ENCODE results near the gene PYROXD2.

PYROXD2 gene

GRCh38 chr10:98407017-98407743 is 7.8 kb downstream of the PYROXD2 start:
- Histone ChIP-seq H4K20me1 (ENCODE audit: insufficient read depth, low read length) (no peaks in the 10 kb centered on the region; the same call in none of the 2 replicates), H3K4me1 (ENCODE audit: insufficient read depth, low read length) (no peaks in the 10 kb centered on the region), H3K4me3 (ENCODE audit: low read depth in 1 of 2, low read length in 2 of 2) (no peak overlapping the region), H3K9ac (ENCODE audit: low read depth, low read length) (no peak overlapping the region), H3K9me3 (ENCODE audit: insufficient read depth, low read length, severe bottlenecking) (no peaks in the 10 kb centered on the region), H3K27me3 (ENCODE audit: insufficient read depth, low read length, poor library complexity) (no peaks in the 10 kb centered on the region), H3K79me2 (ENCODE audit: insufficient read depth, low read length) (no peaks in the 10 kb centered on the region), H3K4me2 (ENCODE audit: insufficient read depth, low read length) (no peak overlapping the region), H2AFZ (ENCODE audit: low read depth, low read length) (no peak overlapping the region), H3K27ac (ENCODE audit: low read length) (no peak overlapping the region), H3K36me3 (ENCODE audit: insufficient read depth, low read length) (no peaks in the 10 kb centered on the region)
- ATAC-seq (ENCODE audit: insufficient read depth, low read depth), result no peak
- DNase-seq, result no peak
- TF ChIP-seq CTCF (IDR thresholded peaks at IDR 0.05; ENCODE audit: borderline replicate concordance, extremely low read depth, low read length, poor library complexity, severe bottlenecking), result no peak
- TF ChIP-seq EZH2 (IDR thresholded peaks at IDR 0.05; ENCODE audit: borderline replicate concordance, low read depth, low read length, severe bottlenecking), result no peak

DNA sequence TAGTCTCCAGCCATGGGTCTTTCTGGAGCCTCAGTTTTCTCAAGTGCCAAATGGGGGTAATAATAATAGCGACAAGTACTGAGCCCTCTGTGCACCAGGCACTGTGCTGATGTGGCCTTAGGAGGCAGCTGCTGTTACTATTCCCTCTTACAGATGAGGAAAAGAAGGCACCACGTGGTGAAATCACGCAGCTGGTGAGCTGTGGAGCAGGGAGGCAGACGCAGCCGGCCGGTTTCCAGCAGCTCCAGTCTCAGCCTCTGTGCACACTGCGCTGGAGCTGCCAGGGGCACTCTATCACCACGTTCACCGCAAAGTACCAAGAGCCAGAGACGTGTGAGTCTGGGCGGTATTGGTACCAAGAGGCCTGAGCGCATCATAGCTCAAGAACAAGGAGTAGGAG is 9.6 kb downstream of the PYROXD2 start:
- H3K79me2 ChIP-seq (ENCODE audit: insufficient read depth, low read length), result no peaks in the 10 kb centered on the region
- no peak overlapping the region for H3K4me2 ChIP-seq (ENCODE audit: insufficient read depth, low read length)
- no peaks in the 10 kb centered on the region for H3K9me3 ChIP-seq (ENCODE audit: insufficient read depth, low read length, severe bottlenecking)
- no peak overlapping the region for H3K27ac ChIP-seq (ENCODE audit: low read length)
- H2AFZ ChIP-seq (ENCODE audit: low read depth, low read length), result no peak overlapping the region
- TF ChIP-seq CTCF (IDR thresholded peaks at IDR 0.05; ENCODE audit: borderline replicate concordance, extremely low read depth, low read length, poor library complexity, severe bottlenecking) (no peak), EZH2 (IDR thresholded peaks at IDR 0.05; ENCODE audit: borderline replicate concordance, low read depth, low read length, severe bottlenecking) (no peak)
- DNase-seq, result no peak
- no peaks in the 10 kb centered on the region for H3K36me3 ChIP-seq (ENCODE audit: insufficient read depth, low read length)
- no peak overlapping the region for H3K9ac ChIP-seq (ENCODE audit: low read depth, low read length)
- no peak overlapping the region for H3K4me3 ChIP-seq (ENCODE audit: low read depth in 1 of 2, low read length in 2 of 2)
- H4K20me1 ChIP-seq (ENCODE audit: insufficient read depth, low read length), result no peaks in the 10 kb centered on the region; the same call in 1 of the 2 replicates
- no peak for ATAC-seq (ENCODE audit: insufficient read depth, low read depth)
- no peaks in the 10 kb centered on the region for H3K4me1 ChIP-seq (ENCODE audit: insufficient read depth, low read length)
- no peaks in the 10 kb centered on the region for H3K27me3 ChIP-seq (ENCODE audit: insufficient read depth, low read length, poor library complexity)

DNA sequence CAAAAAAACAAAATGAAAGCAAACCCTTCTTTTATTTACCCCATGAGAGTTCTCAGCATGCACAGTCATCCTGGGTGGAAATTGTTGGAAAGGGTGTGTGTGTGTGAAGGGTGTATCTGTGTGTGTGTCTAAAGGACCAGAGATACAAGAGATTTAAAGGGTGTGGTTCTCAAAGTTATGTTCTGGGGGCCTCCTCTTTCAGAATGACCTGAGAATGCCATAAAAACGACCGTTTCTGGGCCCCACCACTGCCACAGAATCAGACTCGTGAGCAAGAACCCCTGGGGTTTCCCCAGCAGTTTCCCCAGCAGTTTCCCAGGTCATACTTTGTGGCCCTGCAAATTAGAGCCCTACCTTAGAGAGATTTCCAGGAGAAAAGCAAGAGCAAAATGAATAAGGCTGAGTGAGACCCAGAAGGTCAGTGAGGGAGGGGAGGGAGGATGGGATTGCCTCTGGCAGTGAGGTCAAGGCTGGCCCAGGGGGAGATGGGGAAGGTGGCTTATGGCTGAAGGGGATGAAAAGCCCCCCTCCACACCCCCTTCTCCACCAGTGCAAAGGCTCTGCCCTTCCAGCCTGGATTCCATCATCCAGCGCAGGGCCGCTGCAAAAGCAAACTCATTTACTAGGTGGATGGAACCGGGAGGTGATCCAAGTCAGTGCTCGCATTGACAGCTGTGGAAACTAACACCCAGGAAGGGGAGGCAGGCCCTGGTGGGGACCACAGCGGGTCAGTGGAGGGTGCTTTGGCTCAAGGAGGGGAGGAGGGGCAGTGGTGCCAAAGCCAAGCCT is 10.2 kb downstream of the PYROXD2 start:
- no peak overlapping the region for H3K4me2 ChIP-seq (ENCODE audit: insufficient read depth, low read length)
- H2AFZ ChIP-seq (ENCODE audit: low read depth, low read length), result no peak overlapping the region
- ATAC-seq (ENCODE audit: insufficient read depth, low read depth), result no peak
- H4K20me1 ChIP-seq (ENCODE audit: insufficient read depth, low read length), result no peaks in the 10 kb centered on the region; the same call in 1 of the 2 replicates
- H3K9me3 ChIP-seq (ENCODE audit: insufficient read depth, low read length, severe bottlenecking), result no peaks in the 10 kb centered on the region
- H3K4me3 ChIP-seq (ENCODE audit: low read depth in 1 of 2, low read length in 2 of 2), result no peak overlapping the region
- H3K36me3 ChIP-seq (ENCODE audit: insufficient read depth, low read length), result no peaks in the 10 kb centered on the region
- H3K79me2 ChIP-seq (ENCODE audit: insufficient read depth, low read length), result no peaks in the 10 kb centered on the region
- H3K4me1 ChIP-seq (ENCODE audit: insufficient read depth, low read length), result no peaks in the 10 kb centered on the region
- no peak overlapping the region for H3K9ac ChIP-seq (ENCODE audit: low read depth, low read length)
- H3K27ac ChIP-seq (ENCODE audit: low read length), result no peak overlapping the region
- no peaks in the 10 kb centered on the region for H3K27me3 ChIP-seq (ENCODE audit: insufficient read depth, low read length, poor library complexity)
- DNase-seq, result no peak
- no peak for TF ChIP-seq CTCF (IDR thresholded peaks at IDR 0.05; ENCODE audit: borderline replicate concordance, extremely low read depth, low read length, poor library complexity, severe bottlenecking)
- no peak for TF ChIP-seq EZH2 (IDR thresholded peaks at IDR 0.05; ENCODE audit: borderline replicate concordance, low read depth, low read length, severe bottlenecking)
